HL-60 (cell line): ENCODE measurements around the gene DDX27.

Source experiments
- CTCF ChIP-seq: IDR thresholded peaks from one replicate; pipeline ENCODE4 v1.5.1; 2011; ENCODE audit warnings: low read length, control low read depth, inconsistent platforms; ENCODE audit not compliant: insufficient read depth
- GABPA ChIP-seq: IDR thresholded peaks from 2 replicates; pipeline ENCODE4 v1.6.1; 2012; ENCODE audit warnings: low read depth
- POLR2AphosphoS5 ChIP-seq: IDR thresholded peaks from 2 replicates; pipeline ENCODE4 v1.6.1; 2012; ENCODE audit warnings: low read depth
- SPI1 ChIP-seq: IDR thresholded peaks from 2 replicates; pipeline ENCODE4 v1.6.1; 2012; ENCODE audit warnings: low read depth, mild to moderate bottlenecking, borderline replicate concordance

DNA sequence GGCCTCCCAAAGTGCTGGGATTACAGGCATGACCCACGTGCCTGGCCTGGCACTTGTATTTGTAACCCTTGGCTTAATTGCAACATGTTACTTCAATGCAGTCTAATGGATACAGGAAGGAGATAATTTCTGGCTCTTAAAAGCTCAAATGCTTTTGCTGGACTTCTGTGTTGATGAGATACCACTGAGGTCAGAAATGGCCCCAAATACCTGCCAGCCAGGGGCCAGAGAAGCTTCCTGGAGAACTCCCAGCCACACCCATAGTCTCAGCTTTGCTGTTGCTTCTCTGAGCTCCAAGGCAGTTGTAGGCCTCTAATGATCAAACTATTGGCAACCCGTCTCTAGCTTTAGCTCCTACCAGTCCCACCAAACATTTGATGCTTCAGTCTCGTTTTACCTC lies 72.8 kb downstream of the DDX27 start:
- TF ChIP-seq POLR2AphosphoS5 (no peak), CTCF (no peak), GABPA (no peak), SPI1 (no peak)
